LNCaP clone FGC (cell line): ENCODE results near the gene FKBP14.
"Not testable (repeated sequence)": the region's sequence is repeated elsewhere in the genome, so short reads cannot be mapped to it uniquely, and the experiment has no call there.

Source experiments
- DNase-seq: peaks from one replicate; pipeline ENCODE4 v3.0.0-alpha.2; 2011; ENCODE audit warnings: low read depth
- H3K4me3 ChIP-seq: 2 replicates; pipeline ENCODE4 v1.5.1; 2011; ENCODE audit warnings: mild to moderate bottlenecking, low read depth, low read length, control low read depth
- CTCF ChIP-seq: IDR thresholded peaks from 2 replicates; pipeline ENCODE4 v1.5.1; 2012; ENCODE audit warnings: mild to moderate bottlenecking; ENCODE audit not compliant: control insufficient read depth, insufficient read depth; ENCODE audit errors: extremely low read depth

The FKBP14 gene

GRCh38 chr7:29965030-29965429 lies 61.5 kb downstream of the FKBP14 start:
- no peak for DNase-seq
- no peak for TF ChIP-seq CTCF
- H3K4me3 ChIP-seq, result no peak overlapping the region

GRCh38 chr7:29962035-29962434 lies 64.5 kb downstream of the FKBP14 start:
- TF ChIP-seq CTCF, result no peak
- no peak overlapping the region for H3K4me3 ChIP-seq
- no peak for DNase-seq

- DNase-seq, H3K4me3 ChIP-seq: not testable (repeated sequence)
These were observed 64.9 kb downstream of the FKBP14 start for GRCh38 chr7:29961611-29962010.
